Measurements from ENCODE around the gene CHRNB2. TPM values are rescaled to one million over a fixed set of nuclear protein-coding genes. Genes with fewer than 3 reads are reported as not detected.

The CHRNB2 gene
- total RNA-seq, 1 experiment from 2014 or later, result 0.21 TPM

DNA sequence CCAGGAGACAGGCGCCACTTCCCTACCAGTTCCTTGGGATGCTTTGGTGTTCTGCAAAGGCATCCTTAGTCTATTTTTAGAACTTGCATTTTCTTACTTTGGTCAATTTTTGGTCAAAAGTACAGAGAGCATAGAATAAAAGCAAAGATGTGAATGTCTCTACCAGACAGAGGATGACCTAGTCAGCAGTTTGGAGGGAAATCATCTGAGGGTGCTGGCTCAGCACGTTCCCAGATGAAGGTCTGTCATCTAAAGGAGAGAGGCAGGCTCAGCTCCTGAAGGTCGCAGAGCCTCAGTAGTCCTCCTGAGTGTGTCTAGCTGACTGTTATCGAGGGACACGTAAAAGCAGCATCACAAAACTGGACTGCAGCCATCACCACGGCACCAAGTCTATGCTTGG, 15.3 kb downstream of the CHRNB2 start:
- Mint-ChIP-seq H3K4me3 (ENCODE audit: unreplicated experiment) (no peak overlapping the region), H3K27me3 (ENCODE audit: insufficient read depth, unreplicated experiment) (no peaks in the 10 kb centered on the region), H3K9me3 (ENCODE audit: unreplicated experiment) (no peaks in the 10 kb centered on the region), H3K4me1 (ENCODE audit: insufficient read depth, unreplicated experiment) (no peaks in the 10 kb centered on the region), H3K36me3 (ENCODE audit: insufficient read depth, unreplicated experiment) (peaks cover 88% of the 10 kb centered on the region), H3K27ac (ENCODE audit: low read depth, unreplicated experiment) (no peak overlapping the region)
- intact Hi-C loops (cut with micrococcal nuclease), result no loop called here
- POLR2A ChIA-PET, result no interaction called here
- BruUV-seq (replicated peaks), result no TSS peak
- TF ChIP-seq CTCF (IDR thresholded peaks at IDR 0.05; ENCODE audit: unreplicated experiment), result no peak
- no peak for DNase-seq (ENCODE audit: unreplicated experiment)
- CTCF ChIA-PET, result no interaction called here

DNA sequence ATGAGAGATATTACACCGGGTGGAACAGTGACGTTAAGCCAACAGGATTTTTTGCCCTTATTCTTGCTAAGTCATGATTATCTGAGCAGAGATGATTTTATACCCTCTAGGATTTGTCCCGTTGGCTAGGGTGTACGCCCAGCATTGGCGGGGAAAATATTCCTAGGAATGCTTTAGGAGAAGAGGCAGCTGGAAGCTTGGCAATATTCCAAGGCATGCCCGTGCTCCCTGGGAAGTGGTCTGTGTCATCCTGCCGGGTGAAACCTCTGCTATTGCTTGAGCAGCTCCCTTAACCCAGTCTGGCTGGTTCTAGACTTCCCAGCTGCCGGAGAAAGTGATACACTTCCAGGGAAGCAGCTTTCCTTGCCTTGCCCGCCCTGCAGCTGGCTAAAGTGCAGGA, 16.2 kb downstream of the CHRNB2 start:
- Mint-ChIP-seq H3K27ac (ENCODE audit: low read depth, unreplicated experiment) (no peak overlapping the region), H3K4me1 (ENCODE audit: insufficient read depth, unreplicated experiment) (no peaks in the 10 kb centered on the region), H3K9me3 (ENCODE audit: unreplicated experiment) (no peaks in the 10 kb centered on the region), H3K36me3 (ENCODE audit: insufficient read depth, unreplicated experiment) (peaks cover 96% of the 10 kb centered on the region), H3K27me3 (ENCODE audit: insufficient read depth, unreplicated experiment) (no peaks in the 10 kb centered on the region), H3K4me3 (ENCODE audit: unreplicated experiment) (no peak overlapping the region)
- CTCF ChIA-PET, result no interaction called here
- POLR2A ChIA-PET, result no interaction called here
- BruUV-seq (replicated peaks), result no TSS peak
- no peak for TF ChIP-seq CTCF (IDR thresholded peaks at IDR 0.05; ENCODE audit: unreplicated experiment)
- no peak for DNase-seq (ENCODE audit: unreplicated experiment)
- intact Hi-C loops (cut with micrococcal nuclease), result no loop called here

DNA sequence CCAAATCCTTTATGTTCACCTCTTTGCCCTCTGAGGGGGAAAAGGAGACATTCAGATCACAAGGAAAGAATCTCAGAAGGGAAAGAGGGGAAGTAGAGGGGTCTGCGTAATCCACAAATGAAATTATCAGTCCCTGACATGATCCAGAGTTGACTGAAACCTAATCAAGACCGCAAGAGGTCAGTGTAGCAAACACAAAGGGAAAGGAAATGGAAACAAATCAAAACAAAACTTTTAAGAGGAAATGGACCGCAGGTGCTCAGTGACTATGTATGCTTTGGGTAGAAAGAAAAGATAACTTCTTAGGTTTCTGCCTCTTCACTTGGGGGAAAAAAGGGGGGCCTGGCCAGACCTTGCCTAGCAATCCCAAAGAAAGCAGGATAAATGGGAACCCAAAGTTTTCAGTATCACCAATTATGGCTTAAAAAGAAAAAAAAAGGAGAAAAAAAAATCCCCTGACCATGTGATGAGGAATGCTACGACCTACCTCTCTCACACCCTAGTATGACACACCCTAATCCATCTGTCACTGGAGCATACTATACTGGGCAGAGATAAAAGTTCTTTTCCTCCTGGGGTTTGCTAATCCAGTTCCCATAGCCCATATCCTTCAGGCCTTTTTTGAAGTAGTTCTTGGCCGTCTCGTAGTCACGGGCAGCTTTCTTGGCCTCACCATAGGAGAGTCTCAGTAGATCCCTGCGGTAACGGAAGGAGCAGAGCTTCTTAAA, 16.9 kb downstream of the CHRNB2 start:
- no peak for TF ChIP-seq CTCF (IDR thresholded peaks at IDR 0.05; ENCODE audit: unreplicated experiment)
- no peaks in the 10 kb centered on the region for H3K4me1 Mint-ChIP-seq (ENCODE audit: insufficient read depth, unreplicated experiment)
- peaks cover 96% of the 10 kb centered on the region for H3K36me3 Mint-ChIP-seq (ENCODE audit: insufficient read depth, unreplicated experiment)
- H3K9me3 Mint-ChIP-seq (ENCODE audit: unreplicated experiment), result no peaks in the 10 kb centered on the region
- BruUV-seq (replicated peaks), result no TSS peak
- intact Hi-C loops (cut with micrococcal nuclease), result no loop called here
- CTCF ChIA-PET, result interaction anchor here (0.7 to 0.8 kb wide), 2 partner anchors 14 to 85 kb away, joined by 4 read pairs; no protein-coding TSS in a partner anchor
- no peak for DNase-seq (ENCODE audit: unreplicated experiment)
- POLR2A ChIA-PET, result no interaction called here
- H3K27ac Mint-ChIP-seq (ENCODE audit: low read depth, unreplicated experiment), result no peak overlapping the region
- no peaks in the 10 kb centered on the region for H3K27me3 Mint-ChIP-seq (ENCODE audit: insufficient read depth, unreplicated experiment)
- no peak overlapping the region for H3K4me3 Mint-ChIP-seq (ENCODE audit: unreplicated experiment)

DNA sequence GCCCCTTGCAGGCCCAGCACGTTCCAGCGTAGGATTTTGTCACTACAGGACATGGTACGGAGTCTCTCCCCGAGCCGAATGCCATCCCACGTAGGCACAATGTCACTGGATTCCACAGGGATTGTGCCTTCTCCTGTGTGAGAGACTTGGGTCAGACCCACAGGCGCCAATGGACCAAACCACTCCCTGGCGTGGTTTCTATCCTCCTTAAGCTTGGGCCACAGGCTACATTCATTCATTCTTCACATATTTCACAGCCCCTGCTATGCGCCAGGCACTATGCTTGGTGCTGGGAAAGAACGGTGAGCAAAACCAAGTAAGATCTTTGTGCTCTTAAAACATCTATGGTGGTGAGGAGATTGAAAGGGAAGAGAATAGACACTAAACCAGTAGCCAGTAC, 18.7 kb downstream of the CHRNB2 start:
- Mint-ChIP-seq H3K9me3 (ENCODE audit: unreplicated experiment) (no peaks in the 10 kb centered on the region), H3K4me3 (ENCODE audit: unreplicated experiment) (no peak overlapping the region), H3K4me1 (ENCODE audit: insufficient read depth, unreplicated experiment) (no peaks in the 10 kb centered on the region), H3K27ac (ENCODE audit: low read depth, unreplicated experiment) (no peak overlapping the region), H3K27me3 (ENCODE audit: insufficient read depth, unreplicated experiment) (no peaks in the 10 kb centered on the region), H3K36me3 (ENCODE audit: insufficient read depth, unreplicated experiment) (peaks cover 99% of the 10 kb centered on the region)
- intact Hi-C loops (cut with micrococcal nuclease), result no loop called here
- TF ChIP-seq CTCF (IDR thresholded peaks at IDR 0.05; ENCODE audit: unreplicated experiment), result no peak
- no peak for DNase-seq (ENCODE audit: unreplicated experiment)
- BruUV-seq (replicated peaks), result no TSS peak
- POLR2A ChIA-PET, result no interaction called here
- CTCF ChIA-PET, result interaction anchor here (0.6 to 0.7 kb wide), 2 partner anchors 13 to 65 kb away, joined by 4 to 5 read pairs; no protein-coding TSS in a partner anchor

Measured in MCF 10A (cell line).